ENCODE measurements around the gene CHST8.
A peak's percentile ranks its signal among the peaks of the same experiment; 100 is the strongest.

CHST8 gene

GRCh38 chr19:33797802-33798671 lies 176.3 kb downstream of the CHST8 start:
- no peak for DNase-seq (ENCODE audit: low read depth)
- peak overlapping the region; percentile 62 for H3K4me3 ChIP-seq (ENCODE audit: low read length)
- TF ChIP-seq CTCF (conservative IDR thresholded peaks at IDR 0.05; ENCODE audit: low read depth, low read length): no peak

- no peak for DNase-seq (ENCODE audit: low read depth)
- no peak for TF ChIP-seq CTCF (conservative IDR thresholded peaks at IDR 0.05; ENCODE audit: low read depth, low read length)
- H3K4me3 ChIP-seq (ENCODE audit: low read length): peak overlapping the region; percentile 43
Measured at GRCh38 chr19:33798681-33799111, 176.9 kb downstream of the CHST8 start.

GRCh38 chr19:33799476-33799875 lies 177.7 kb downstream of the CHST8 start:
- no peak overlapping the region for H3K4me3 ChIP-seq (ENCODE audit: low read length)
- DNase-seq (ENCODE audit: low read depth): no peak
- TF ChIP-seq CTCF (conservative IDR thresholded peaks at IDR 0.05; ENCODE audit: low read depth, low read length): no peak

GRCh38 chr19:33800012-33800680 lies 178.4 kb downstream of the CHST8 start:
- no peak for TF ChIP-seq CTCF (conservative IDR thresholded peaks at IDR 0.05; ENCODE audit: low read depth, low read length)
- DNase-seq (ENCODE audit: low read depth): no peak
- no peak overlapping the region for H3K4me3 ChIP-seq (ENCODE audit: low read length)

- H3K4me3 ChIP-seq (ENCODE audit: low read length): no peak overlapping the region
- no peak for DNase-seq (ENCODE audit: low read depth)
- no peak for TF ChIP-seq CTCF (conservative IDR thresholded peaks at IDR 0.05; ENCODE audit: low read depth, low read length)
Measured at GRCh38 chr19:33801411-33801810, 179.7 kb downstream of the CHST8 start.

GRCh38 chr19:33802001-33802400 lies 180.2 kb downstream of the CHST8 start:
- no peak overlapping the region for H3K4me3 ChIP-seq (ENCODE audit: low read length)
- TF ChIP-seq CTCF (conservative IDR thresholded peaks at IDR 0.05; ENCODE audit: low read depth, low read length): no peak
- no peak for DNase-seq (ENCODE audit: low read depth)
